HL-60/S4 treated with phorbol 12-myristate 13-acetate at 8.2 ng/mL for 4 days and 3 days (cell line): ENCODE results near the gene C5orf15.
"Not testable (repeated sequence)": the region's sequence is repeated elsewhere in the genome, so short reads cannot be mapped to it uniquely, and the experiment has no call there.

Source experiments
- in situ Hi-C: fragments of 300-500 bp; cut with MboI; formaldehyde crosslinking; loops from 2 replicates; pipeline ENCODE4 v1.15.0; 2022; ENCODE audit warnings: low sequenced_read_pairs

The C5orf15 gene

GRCh38 chr5:133994297-133994989 is 26.0 kb upstream of the C5orf15 start:
- in situ Hi-C loops = no loop called here

- in situ Hi-C loops = no loop called here
Measured at GRCh38 chr5:133993185-133993936, 24.9 kb upstream of the C5orf15 start.

- in situ Hi-C loops = no loop called here
Measured at GRCh38 chr5:133992429-133993155, 24.2 kb upstream of the C5orf15 start.

- in situ Hi-C loops = no loop called here
Measured at GRCh38 chr5:133991171-133991910, 22.9 kb upstream of the C5orf15 start.

GRCh38 chr5:133990396-133990795 is 22.0 kb upstream of the C5orf15 start:
- in situ Hi-C loops = no loop called here

GRCh38 chr5:133985540-133986180 is 17.2 kb upstream of the C5orf15 start:
- in situ Hi-C loops = no loop called here

GRCh38 chr5:133983674-133984073 is 15.2 kb upstream of the C5orf15 start:
- in situ Hi-C loops = no loop called here

- in situ Hi-C loops = no loop called here
Measured at GRCh38 chr5:133981714-133982113, 13.3 kb upstream of the C5orf15 start.

- in situ Hi-C loops = no loop called here
Measured at GRCh38 chr5:133980652-133981051, 12.2 kb upstream of the C5orf15 start.

- in situ Hi-C loops = no loop called here
Measured at GRCh38 chr5:133978943-133979342, 10.5 kb upstream of the C5orf15 start.

GRCh38 chr5:133977858-133978257 is 9.4 kb upstream of the C5orf15 start:
- in situ Hi-C loops = no loop called here

- in situ Hi-C loops = no loop called here
Measured at GRCh38 chr5:133977161-133977787, 8.8 kb upstream of the C5orf15 start.

GRCh38 chr5:133975546-133975945 is 7.1 kb upstream of the C5orf15 start:
- in situ Hi-C loops = not testable (repeated sequence)

GRCh38 chr5:133974142-133974541 is 5.7 kb upstream of the C5orf15 start:
- in situ Hi-C loops = no loop called here

GRCh38 chr5:133970325-133970909 is 2.0 kb upstream of the C5orf15 start:
- in situ Hi-C loops = no loop called here

- in situ Hi-C loops = no loop called here
Measured at GRCh38 chr5:133969654-133970324, 1.4 kb upstream of the C5orf15 start.

- in situ Hi-C loops = no loop called here
Measured at GRCh38 chr5:133967698-133968203, 674 bp downstream of the C5orf15 start.

- in situ Hi-C loops = no loop called here
Measured at GRCh38 chr5:133967124-133967523, 1.3 kb downstream of the C5orf15 start.

- in situ Hi-C loops = no loop called here
Measured at GRCh38 chr5:133966090-133966489, 2.3 kb downstream of the C5orf15 start.
